OCI-LY1 (cell line): ENCODE data around the gene KLF3.

Experiments
- H2AFZ ChIP-seq: fragments of 200-600 bp; sonication (generic), shearing (Covaris generic); 2 replicates; pipeline ENCODE4 v1.6.0; 2014; ENCODE audit warnings: antibody characterized with exemption, mild to moderate bottlenecking, low read length
- H3F3A ChIP-seq: fragments of 200-600 bp; sonication (generic), shearing (Covaris generic); 2 replicates; pipeline ENCODE4 v1.6.0; 2014; ENCODE audit warnings: mild to moderate bottlenecking, antibody characterized with exemption, low read length, moderate library complexity; ENCODE audit not compliant: insufficient read depth
- H3K27ac ChIP-seq: fragments of 200-600 bp; sonication (generic); 2 replicates; pipeline ENCODE4 v1.5.1; 2014; ENCODE audit warnings: low read length, mixed run types, mild to moderate bottlenecking, low read depth; ENCODE audit not compliant: poor library complexity, severe bottlenecking
- H3K27me3 ChIP-seq: fragments of 200-600 bp; sonication (generic); 2 replicates; pipeline ENCODE4 v1.6.0; 2014; ENCODE audit warnings: antibody characterized with exemption, mild to moderate bottlenecking, low read length, moderate library complexity; ENCODE audit not compliant: insufficient read depth
- H3K36me3 ChIP-seq: fragments of 200-600 bp; sonication (generic); 2 replicates; pipeline ENCODE4 v1.6.1; 2014; ENCODE audit warnings: mild to moderate bottlenecking, antibody characterized with exemption, low read length, moderate library complexity, mixed read lengths; ENCODE audit not compliant: insufficient read depth
- H3K4me1 ChIP-seq: fragments of 200-600 bp; sonication (generic); 2 replicates; pipeline ENCODE4 v1.5.1; 2014; ENCODE audit warnings: mild to moderate bottlenecking, low read length, moderate library complexity; ENCODE audit not compliant: insufficient read depth, severe bottlenecking
- H3K4me2 ChIP-seq: fragments of 200-600 bp; sonication (generic), shearing (Covaris generic); 2 replicates; pipeline ENCODE4 v1.6.1; 2014; ENCODE audit warnings: low read length
- H3K4me3 ChIP-seq: fragments of 200-600 bp; sonication (generic); 2 replicates; pipeline ENCODE4 v1.5.1; 2014; ENCODE audit warnings: low read length, low read depth, mild to moderate bottlenecking, mixed read lengths; ENCODE audit not compliant: poor library complexity, severe bottlenecking
- H3K79me2 ChIP-seq: fragments of 200-600 bp; shearing (Covaris generic); 2 replicates; pipeline ENCODE4 v1.6.1; 2016; ENCODE audit warnings: mixed run types, low read length, mixed read lengths; ENCODE audit not compliant: insufficient read depth
- H3K9ac ChIP-seq: fragments of 200-600 bp; sonication (generic), shearing (Covaris generic); 2 replicates; pipeline ENCODE4 v1.6.1; 2014; ENCODE audit warnings: mild to moderate bottlenecking, low read length, mixed read lengths
- H3K9me2 ChIP-seq: fragments of 200-600 bp; sonication (generic), shearing (Covaris generic); 2 replicates; pipeline ENCODE4 v1.6.1; 2014; ENCODE audit warnings: low read depth, mild to moderate bottlenecking, low read length, mixed read lengths
- H3K9me3 ChIP-seq: fragments of 200-600 bp; shearing (Covaris generic); 2 replicates; pipeline ENCODE4 v1.6.1; 2014; ENCODE audit warnings: low read length, mixed read lengths
- H4K20me1 ChIP-seq: fragments of 200-600 bp; sonication (generic), shearing (Covaris generic); 2 replicates; pipeline ENCODE4 v1.6.0; 2016; ENCODE audit warnings: mild to moderate bottlenecking, low read length; ENCODE audit not compliant: insufficient read depth
- CTCF ChIP-seq: fragments of 200-600 bp; sonication (generic), shearing (Covaris generic); IDR thresholded peaks from 2 replicates; pipeline ENCODE4 v1.5.1; 2017; ENCODE audit warnings: mild to moderate bottlenecking, antibody characterized with exemption, low read length, moderate library complexity, mixed read lengths
- EZH2 ChIP-seq: fragments of 200-600 bp; sonication (generic), shearing (Covaris generic); IDR thresholded peaks from 2 replicates; pipeline ENCODE4 v1.8.0; 2017; ENCODE audit warnings: borderline replicate concordance, mixed run types, mild to moderate bottlenecking, antibody characterized with exemption, low read length, moderate library complexity, mixed read lengths

The KLF3 gene

DNA sequence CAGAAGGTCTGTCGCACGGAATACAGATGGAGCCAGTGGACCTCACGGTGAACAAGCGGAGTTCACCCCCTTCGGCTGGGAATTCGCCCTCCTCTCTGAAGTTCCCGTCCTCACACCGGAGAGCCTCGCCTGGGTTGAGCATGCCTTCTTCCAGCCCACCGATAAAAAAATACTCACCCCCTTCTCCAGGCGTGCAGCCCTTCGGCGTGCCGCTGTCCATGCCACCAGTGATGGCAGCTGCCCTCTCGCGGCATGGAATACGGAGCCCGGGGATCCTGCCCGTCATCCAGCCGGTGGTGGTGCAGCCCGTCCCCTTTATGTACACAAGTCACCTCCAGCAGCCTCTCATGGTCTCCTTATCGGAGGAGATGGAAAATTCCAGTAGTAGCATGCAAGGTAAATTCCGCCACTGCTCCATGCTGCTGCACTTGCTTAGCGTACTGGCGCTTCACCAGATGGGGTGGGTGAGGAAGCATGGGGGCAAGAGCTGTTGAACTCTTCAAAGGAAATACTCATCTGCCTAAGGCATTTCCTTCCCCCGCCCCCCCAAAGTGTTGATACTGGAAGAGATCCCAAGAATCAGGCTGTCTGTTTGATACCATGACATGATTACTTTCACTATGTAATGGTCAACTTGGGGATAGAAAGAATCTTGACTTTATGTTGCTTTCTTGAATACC is 24.8 kb downstream of the KLF3 start:
- no peaks in the 10 kb centered on the region for H3K4me1 ChIP-seq
- no peak overlapping the region for H3K27ac ChIP-seq
- no peak overlapping the region for H3K9ac ChIP-seq
- H3K9me2 ChIP-seq: no peaks in the 10 kb centered on the region
- H3K4me2 ChIP-seq: no peak overlapping the region
- H3K9me3 ChIP-seq: no peaks in the 10 kb centered on the region
- no peaks in the 10 kb centered on the region for H3F3A ChIP-seq
- TF ChIP-seq CTCF: no peak
- TF ChIP-seq EZH2: no peak
- no peak overlapping the region for H3K4me3 ChIP-seq
- no peak overlapping the region for H2AFZ ChIP-seq
- H3K79me2 ChIP-seq: no peaks in the 10 kb centered on the region
- H3K36me3 ChIP-seq: no peaks in the 10 kb centered on the region
- no peaks in the 10 kb centered on the region for H3K27me3 ChIP-seq
- no peaks in the 10 kb centered on the region for H4K20me1 ChIP-seq

DNA sequence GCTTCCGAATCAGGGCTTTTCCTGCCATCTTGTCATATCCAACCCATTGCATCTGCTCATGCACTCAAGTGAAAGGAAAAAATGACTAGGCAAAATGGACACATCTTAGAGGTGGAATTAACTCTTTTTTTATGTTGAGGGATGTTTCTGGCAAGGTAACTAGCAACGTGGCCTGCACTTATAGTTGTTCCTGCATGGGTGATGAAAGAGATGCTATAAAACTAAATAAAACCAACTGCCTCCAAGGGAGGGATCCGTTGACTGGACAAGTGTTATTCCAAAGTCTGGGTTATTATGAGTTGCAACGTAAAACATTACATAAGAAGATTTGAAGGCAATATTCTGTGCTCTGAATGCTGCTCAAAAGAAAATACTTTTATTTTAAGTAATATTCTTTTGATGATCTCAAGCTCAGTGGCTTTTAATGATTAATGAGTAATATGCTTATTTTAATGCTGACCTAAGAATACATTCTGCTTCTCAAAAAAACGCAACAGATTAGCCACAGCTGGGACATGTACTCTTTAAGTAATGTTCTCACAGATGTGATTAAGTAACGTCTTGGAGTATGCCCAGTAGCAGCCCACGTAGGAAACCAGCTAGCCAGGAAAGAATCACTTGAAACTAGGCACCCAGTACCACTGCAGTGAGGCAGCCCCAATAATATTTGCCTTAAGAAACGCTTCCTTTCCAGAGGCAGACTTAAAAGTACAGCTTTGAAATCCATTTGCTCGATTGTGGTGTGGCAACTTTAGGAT is 27.4 kb downstream of the KLF3 start:
- no peaks in the 10 kb centered on the region for H3K4me1 ChIP-seq
- H3K27me3 ChIP-seq: no peaks in the 10 kb centered on the region
- no peak overlapping the region for H3K27ac ChIP-seq
- no peaks in the 10 kb centered on the region for H4K20me1 ChIP-seq
- H3K9me3 ChIP-seq: no peaks in the 10 kb centered on the region
- no peaks in the 10 kb centered on the region for H3K9me2 ChIP-seq
- no peak overlapping the region for H3K9ac ChIP-seq
- no peaks in the 10 kb centered on the region for H3K79me2 ChIP-seq
- H3F3A ChIP-seq: no peaks in the 10 kb centered on the region
- no peak overlapping the region for H2AFZ ChIP-seq
- H3K36me3 ChIP-seq: no peaks in the 10 kb centered on the region
- H3K4me3 ChIP-seq: no peak overlapping the region
- no peak for TF ChIP-seq CTCF
- no peak for TF ChIP-seq EZH2
- no peak overlapping the region for H3K4me2 ChIP-seq

DNA sequence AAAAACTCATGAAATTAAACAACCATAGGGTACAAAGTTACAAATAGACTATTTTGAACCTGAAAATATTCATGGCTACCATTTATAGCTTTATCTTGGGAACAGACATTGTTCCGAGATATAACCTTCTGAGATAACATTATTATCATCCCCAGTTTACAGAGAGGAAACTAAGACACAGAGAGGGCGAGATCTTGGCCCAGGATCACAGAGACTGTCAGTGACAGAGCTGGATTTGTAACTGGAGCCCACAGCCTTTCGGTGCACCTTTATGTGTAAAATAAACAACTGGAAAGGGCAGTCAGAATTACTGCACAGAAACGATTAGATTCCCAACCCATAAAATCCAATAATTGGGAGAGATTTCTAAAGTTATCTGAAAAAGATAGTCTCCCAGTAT is 28.4 kb downstream of the KLF3 start:
- Histone ChIP-seq H3K27me3 (no peaks in the 10 kb centered on the region), H3K9me3 (no peaks in the 10 kb centered on the region), H4K20me1 (no peaks in the 10 kb centered on the region), H3K4me3 (no peak overlapping the region), H3F3A (no peaks in the 10 kb centered on the region), H2AFZ (no peak overlapping the region), H3K9ac (no peak overlapping the region), H3K4me1 (no peaks in the 10 kb centered on the region), H3K27ac (no peak overlapping the region), H3K4me2 (no peak overlapping the region), H3K79me2 (no peaks in the 10 kb centered on the region), H3K9me2 (no peaks in the 10 kb centered on the region), H3K36me3 (no peaks in the 10 kb centered on the region)
- TF ChIP-seq EZH2 (no peak), CTCF (no peak)
